Stimulated activated CD4-positive, alpha-beta T cell treated with anti-CD3 and anti-CD28 coated beads, TNF-alpha, amount 100 ng/mL, for 1 hour (primary cell): ENCODE data around the gene WDR6.

Experiments
- DNase-seq, 3 donors: peaks; one replicate each; pipeline ENCODE4 v3.0.0-alpha.2; 2020; ENCODE audit warnings: low read depth in 3 of 3, low spot score in 1 of 3

The WDR6 gene

GRCh38 chr3:49013738-49014660 is 6.8 kb downstream of the WDR6 start:
- no peak for DNase-seq

- DNase-seq, result no peak
Observed at GRCh38 chr3:49015072-49015471, 7.9 kb downstream of the WDR6 start.

- no peak for DNase-seq
Observed at GRCh38 chr3:49015765-49016164, 8.6 kb downstream of the WDR6 start.

- no peak for DNase-seq
Observed at GRCh38 chr3:49016414-49017228, 9.4 kb downstream of the WDR6 start.

- no peak for DNase-seq
Observed at GRCh38 chr3:49017229-49017970, 10.2 kb downstream of the WDR6 start.

- peak in 1 of 3 donors; percentile 43 for DNase-seq
Observed at GRCh38 chr3:49017971-49018706, 10.9 kb downstream of the WDR6 start, which contains the start of gene DALRD3. Gene DALRD3 (minus strand): TSS chr3:49018580. CDS start chr3:49018564, 16 bp downstream.

- no peak for DNase-seq
Observed at GRCh38 chr3:49018707-49019006, 11.5 kb downstream of the WDR6 start.

- DNase-seq, result no peak
Observed at GRCh38 chr3:49019941-49020329, 12.7 kb downstream of the WDR6 start.

GRCh38 chr3:49020330-49021212 is 13.4 kb downstream of the WDR6 start:
- DNase-seq, result no peak

GRCh38 chr3:49021213-49021812 is 14.1 kb downstream of the WDR6 start:
- DNase-seq, result peak; percentile 94 to 96 (median 95)

GRCh38 chr3:49021813-49022687 is 14.9 kb downstream of the WDR6 start, which contains the start of gene NDUFAF3:
Gene NDUFAF3 (plus strand): TSS chr3:49022121. CDS start chr3:49022145, 24 bp downstream.
- peak; percentile 70 to 86 (median 78) for DNase-seq

- DNase-seq, result no peak
Observed at GRCh38 chr3:49022688-49023171, 15.5 kb downstream of the WDR6 start.

GRCh38 chr3:49023775-49024174 is 16.6 kb downstream of the WDR6 start:
- DNase-seq, result no peak

- DNase-seq, result no peak
Observed at GRCh38 chr3:49024449-49024848, 17.3 kb downstream of the WDR6 start.

- no peak for DNase-seq
Observed at GRCh38 chr3:49025005-49025792, 18.0 kb downstream of the WDR6 start.

- no peak for DNase-seq
Observed at GRCh38 chr3:49025793-49026520, 18.8 kb downstream of the WDR6 start.

- DNase-seq, result no peak
Observed at GRCh38 chr3:49026536-49026935, 19.3 kb downstream of the WDR6 start.
